HG02623 (cell line): ENCODE results near the gene TAF4.

ENCODE experiments used
- ATAC-seq: cut with Tn5 transposase; IDR thresholded peaks from one replicate; pipeline ENCODE4 v1.9.1; 2021; ENCODE audit warnings: moderate library complexity; ENCODE audit not compliant: unreplicated experiment

TAF4 gene

GRCh38 chr20:61966492-61967244 is 99.0 kb downstream of the TAF4 start:
- no peak for ATAC-seq

GRCh38 chr20:61965606-61966491 is 99.8 kb downstream of the TAF4 start:
- ATAC-seq, result no peak

- ATAC-seq, result no peak
These were observed 100.7 kb downstream of the TAF4 start for GRCh38 chr20:61964675-61965605.

- ATAC-seq, result no peak
These were observed 101.6 kb downstream of the TAF4 start for GRCh38 chr20:61963885-61964674.

GRCh38 chr20:61963149-61963548 is 102.5 kb downstream of the TAF4 start:
- ATAC-seq, result no peak

GRCh38 chr20:61960836-61961235 is 104.8 kb downstream of the TAF4 start:
- ATAC-seq, result no peak

- no peak for ATAC-seq
These were observed 106.6 kb downstream of the TAF4 start for GRCh38 chr20:61958773-61959700.

GRCh38 chr20:61957961-61958715 is 107.5 kb downstream of the TAF4 start:
- no peak for ATAC-seq

GRCh38 chr20:61956396-61957342 is 109.0 kb downstream of the TAF4 start:
- ATAC-seq, result no peak

- ATAC-seq, result no peak
These were observed 109.8 kb downstream of the TAF4 start for GRCh38 chr20:61955668-61956395.

GRCh38 chr20:61954276-61955021 is 111.2 kb downstream of the TAF4 start:
- no peak for ATAC-seq

GRCh38 chr20:61953037-61954021 is 112.4 kb downstream of the TAF4 start:
- ATAC-seq, result no peak

- ATAC-seq, result no peak
These were observed 113.8 kb downstream of the TAF4 start for GRCh38 chr20:61951695-61952533.

GRCh38 chr20:61950641-61951071 is 115.0 kb downstream of the TAF4 start:
- ATAC-seq, result no peak
